IMR-90 (cell line): ENCODE measurements around the gene ZNF276.

Experiments
- CEBPB ChIP-seq: IDR thresholded peaks from 2 replicates; pipeline ENCODE4 v1.6.1; 2012; ENCODE audit warnings: low read depth, low read length, improper control_type of control experiment
- TF ChIP-seq, protein P1 (sequence below): fragments of 150-350 bp; IDR thresholded peaks from 2 replicates; pipeline ENCODE4 v1.6.1; 2017; ENCODE audit warnings: mild to moderate bottlenecking, antibody characterized with exemption, low read length, low read depth

DNA sequence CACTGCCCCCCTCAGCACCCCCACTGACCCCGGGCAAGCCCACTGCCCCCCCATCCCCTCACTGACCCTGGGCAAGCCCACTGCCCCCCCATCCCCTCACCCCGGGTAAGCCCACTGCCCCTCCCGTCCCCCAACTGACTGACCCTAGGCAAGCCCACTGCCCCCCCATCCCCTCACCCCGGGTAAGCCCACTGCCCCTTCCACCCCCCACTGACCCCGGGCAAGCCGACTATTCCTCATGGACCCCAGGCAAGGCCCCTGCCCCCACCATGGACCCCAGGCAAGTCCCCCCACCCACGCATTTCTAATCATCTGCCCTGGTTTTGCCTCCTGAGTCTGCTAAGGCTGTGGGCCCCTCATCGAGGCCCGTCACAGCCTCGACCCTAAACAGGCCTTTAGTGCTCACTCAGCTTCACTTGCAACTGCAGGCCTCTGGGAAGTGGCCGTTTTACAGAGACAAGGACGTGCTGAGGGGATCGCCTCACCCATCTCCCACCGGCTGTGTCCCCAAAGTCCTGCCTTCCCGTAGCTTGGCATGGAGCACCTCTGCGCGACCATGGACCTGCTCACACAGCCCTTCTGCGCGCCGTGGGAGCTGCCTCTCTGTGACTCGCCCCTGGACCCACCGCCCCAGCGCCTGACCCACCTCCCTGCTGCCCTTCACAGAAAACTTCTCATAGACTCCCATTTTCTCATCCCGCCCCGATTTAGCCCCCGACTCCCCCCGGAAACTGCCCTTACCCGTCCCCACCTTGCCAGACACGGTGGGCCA is 4.2 kb upstream of the ZNF276 start:
- TF ChIP-seq, protein P1, sequence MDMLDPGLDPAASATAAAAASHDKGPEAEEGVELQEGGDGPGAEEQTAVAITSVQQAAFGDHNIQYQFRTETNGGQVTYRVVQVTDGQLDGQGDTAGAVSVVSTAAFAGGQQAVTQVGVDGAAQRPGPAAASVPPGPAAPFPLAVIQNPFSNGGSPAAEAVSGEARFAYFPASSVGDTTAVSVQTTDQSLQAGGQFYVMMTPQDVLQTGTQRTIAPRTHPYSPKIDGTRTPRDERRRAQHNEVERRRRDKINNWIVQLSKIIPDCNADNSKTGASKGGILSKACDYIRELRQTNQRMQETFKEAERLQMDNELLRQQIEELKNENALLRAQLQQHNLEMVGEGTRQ = no peak
- TF ChIP-seq CEBPB = no peak
